ENCODE measurements around the gene FAM219A. TPM values are rescaled to one million over a fixed set of nuclear protein-coding genes. Genes with fewer than 3 reads are reported as not detected.
A peak's percentile ranks its signal among the peaks of the same experiment; 100 is the strongest.

Gene FAM219A
- total RNA-seq, 1 experiment from 2014 or later = 3.7 TPM

- Histone ChIP-seq H3K4me3 (ENCODE audit: low read length) (no peak overlapping the region), H3K79me2 (ENCODE audit: low read length) (no peaks in the 10 kb centered on the region), H3K9me2 (replicated peaks; ENCODE audit: insufficient read depth, low read length) (no peaks in the 10 kb centered on the region), H3K4me1 (ENCODE audit: low read length) (no peaks in the 10 kb centered on the region), H3K9me3 (ENCODE audit: low read length) (no peaks in the 10 kb centered on the region), H3K27me3 (ENCODE audit: low read length) (no peaks in the 10 kb centered on the region), H3K9ac (ENCODE audit: low read length) (no peak overlapping the region), H3K4me2 (ENCODE audit: low read depth, low read length, poor library complexity, severe bottlenecking) (no peak overlapping the region), H2AFZ (ENCODE audit: low read length) (no peak overlapping the region), H3K36me3 (ENCODE audit: insufficient read depth, low read length) (no peaks in the 10 kb centered on the region), H4K20me1 (ENCODE audit: insufficient read depth, low read depth, low read length) (no peaks in the 10 kb centered on the region), H3K27ac (ENCODE audit: low read length) (no peak overlapping the region)
- no peak for DNase-seq
These were observed 71.1 kb downstream of the FAM219A start for GRCh38 chr9:34387239-34387638.

- no peaks in the 10 kb centered on the region for H3K36me3 ChIP-seq (ENCODE audit: insufficient read depth, low read length)
- H3K4me3 ChIP-seq (ENCODE audit: low read length) = no peak overlapping the region
- no peaks in the 10 kb centered on the region for H4K20me1 ChIP-seq (ENCODE audit: insufficient read depth, low read depth, low read length)
- no peak overlapping the region for H3K4me2 ChIP-seq (ENCODE audit: low read depth, low read length, poor library complexity, severe bottlenecking)
- H2AFZ ChIP-seq (ENCODE audit: low read length) = no peak overlapping the region
- H3K4me1 ChIP-seq (ENCODE audit: low read length) = no peaks in the 10 kb centered on the region
- no peaks in the 10 kb centered on the region for H3K79me2 ChIP-seq (ENCODE audit: low read length)
- no peak overlapping the region for H3K27ac ChIP-seq (ENCODE audit: low read length)
- H3K27me3 ChIP-seq (ENCODE audit: low read length) = no peaks in the 10 kb centered on the region
- no peaks in the 10 kb centered on the region for H3K9me2 ChIP-seq (replicated peaks; ENCODE audit: insufficient read depth, low read length)
- H3K9me3 ChIP-seq (ENCODE audit: low read length) = no peaks in the 10 kb centered on the region
- no peak overlapping the region for H3K9ac ChIP-seq (ENCODE audit: low read length)
- no peak for DNase-seq
These were observed 71.7 kb downstream of the FAM219A start for GRCh38 chr9:34386656-34387055.

- Histone ChIP-seq H3K27ac (ENCODE audit: low read length) (no peak overlapping the region), H3K4me2 (ENCODE audit: low read depth, low read length, poor library complexity, severe bottlenecking) (no peak overlapping the region), H3K9ac (ENCODE audit: low read length) (no peak overlapping the region), H3K9me3 (ENCODE audit: low read length) (no peaks in the 10 kb centered on the region), H2AFZ (ENCODE audit: low read length) (no peak overlapping the region), H3K4me3 (ENCODE audit: low read length) (no peak overlapping the region), H4K20me1 (ENCODE audit: insufficient read depth, low read depth, low read length) (no peaks in the 10 kb centered on the region), H3K9me2 (replicated peaks; ENCODE audit: insufficient read depth, low read length) (no peaks in the 10 kb centered on the region), H3K36me3 (ENCODE audit: insufficient read depth, low read length) (no peaks in the 10 kb centered on the region), H3K4me1 (ENCODE audit: low read length) (peaks cover 8% of the 10 kb centered on the region), H3K27me3 (ENCODE audit: low read length) (no peaks in the 10 kb centered on the region), H3K79me2 (ENCODE audit: low read length) (no peaks in the 10 kb centered on the region)
- DNase-seq = no peak
These were observed 72.7 kb downstream of the FAM219A start for GRCh38 chr9:34385561-34386230.

GRCh38 chr9:34384368-34385165 lies 73.8 kb downstream of the FAM219A start:
- H3K9me2 ChIP-seq (replicated peaks; ENCODE audit: insufficient read depth, low read length) = no peaks in the 10 kb centered on the region
- DNase-seq = no peak
- no peak overlapping the region for H3K9ac ChIP-seq (ENCODE audit: low read length)
- H3K79me2 ChIP-seq (ENCODE audit: low read length) = no peaks in the 10 kb centered on the region
- no peak overlapping the region for H2AFZ ChIP-seq (ENCODE audit: low read length)
- H3K27ac ChIP-seq (ENCODE audit: low read length) = no peak overlapping the region
- peaks cover 18% of the 10 kb centered on the region for H3K4me1 ChIP-seq (ENCODE audit: low read length)
- no peaks in the 10 kb centered on the region for H3K9me3 ChIP-seq (ENCODE audit: low read length)
- no peak overlapping the region for H3K4me3 ChIP-seq (ENCODE audit: low read length)
- H4K20me1 ChIP-seq (ENCODE audit: insufficient read depth, low read depth, low read length) = no peaks in the 10 kb centered on the region
- H3K4me2 ChIP-seq (ENCODE audit: low read depth, low read length, poor library complexity, severe bottlenecking) = no peak overlapping the region
- H3K27me3 ChIP-seq (ENCODE audit: low read length) = no peaks in the 10 kb centered on the region
- no peaks in the 10 kb centered on the region for H3K36me3 ChIP-seq (ENCODE audit: insufficient read depth, low read length)

GRCh38 chr9:34383904-34384303 lies 74.5 kb downstream of the FAM219A start:
- H3K4me2 ChIP-seq (ENCODE audit: low read depth, low read length, poor library complexity, severe bottlenecking) = no peak overlapping the region
- no peaks in the 10 kb centered on the region for H4K20me1 ChIP-seq (ENCODE audit: insufficient read depth, low read depth, low read length)
- H3K27ac ChIP-seq (ENCODE audit: low read length) = no peak overlapping the region
- no peak for DNase-seq
- no peaks in the 10 kb centered on the region for H3K27me3 ChIP-seq (ENCODE audit: low read length)
- H3K4me3 ChIP-seq (ENCODE audit: low read length) = no peak overlapping the region
- no peaks in the 10 kb centered on the region for H3K9me2 ChIP-seq (replicated peaks; ENCODE audit: insufficient read depth, low read length)
- peaks cover 21% of the 10 kb centered on the region for H3K4me1 ChIP-seq (ENCODE audit: low read length)
- H2AFZ ChIP-seq (ENCODE audit: low read length) = no peak overlapping the region
- H3K9ac ChIP-seq (ENCODE audit: low read length) = no peak overlapping the region
- no peaks in the 10 kb centered on the region for H3K9me3 ChIP-seq (ENCODE audit: low read length)
- H3K79me2 ChIP-seq (ENCODE audit: low read length) = no peaks in the 10 kb centered on the region
- H3K36me3 ChIP-seq (ENCODE audit: insufficient read depth, low read length) = no peaks in the 10 kb centered on the region

- no peak overlapping the region for H2AFZ ChIP-seq (ENCODE audit: low read length)
- H3K27ac ChIP-seq (ENCODE audit: low read length) = no peak overlapping the region
- no peak overlapping the region for H3K4me2 ChIP-seq (ENCODE audit: low read depth, low read length, poor library complexity, severe bottlenecking)
- no peaks in the 10 kb centered on the region for H3K27me3 ChIP-seq (ENCODE audit: low read length)
- no peak overlapping the region for H3K4me3 ChIP-seq (ENCODE audit: low read length)
- DNase-seq = no peak
- no peaks in the 10 kb centered on the region for H3K36me3 ChIP-seq (ENCODE audit: insufficient read depth, low read length)
- no peaks in the 10 kb centered on the region for H3K9me2 ChIP-seq (replicated peaks; ENCODE audit: insufficient read depth, low read length)
- H3K79me2 ChIP-seq (ENCODE audit: low read length) = no peaks in the 10 kb centered on the region
- H3K4me1 ChIP-seq (ENCODE audit: low read length) = peaks cover 22% of the 10 kb centered on the region
- H4K20me1 ChIP-seq (ENCODE audit: insufficient read depth, low read depth, low read length) = no peaks in the 10 kb centered on the region
- no peak overlapping the region for H3K9ac ChIP-seq (ENCODE audit: low read length)
- no peaks in the 10 kb centered on the region for H3K9me3 ChIP-seq (ENCODE audit: low read length)
These were observed 75.5 kb downstream of the FAM219A start for GRCh38 chr9:34382879-34383278.

GRCh38 chr9:34382054-34382453 lies 76.3 kb downstream of the FAM219A start:
- Histone ChIP-seq H3K4me2 (ENCODE audit: low read depth, low read length, poor library complexity, severe bottlenecking) (no peak overlapping the region), H3K4me1 (ENCODE audit: low read length) (peaks cover 27% of the 10 kb centered on the region), H3K4me3 (ENCODE audit: low read length) (no peak overlapping the region), H3K79me2 (ENCODE audit: low read length) (no peaks in the 10 kb centered on the region), H3K27ac (ENCODE audit: low read length) (no peak overlapping the region), H3K27me3 (ENCODE audit: low read length) (no peaks in the 10 kb centered on the region), H4K20me1 (ENCODE audit: insufficient read depth, low read depth, low read length) (no peaks in the 10 kb centered on the region), H3K9me3 (ENCODE audit: low read length) (no peaks in the 10 kb centered on the region), H3K36me3 (ENCODE audit: insufficient read depth, low read length) (no peaks in the 10 kb centered on the region), H3K9ac (ENCODE audit: low read length) (no peak overlapping the region), H2AFZ (ENCODE audit: low read length) (no peak overlapping the region), H3K9me2 (replicated peaks; ENCODE audit: insufficient read depth, low read length) (no peaks in the 10 kb centered on the region)
- DNase-seq = no peak

GRCh38 chr9:34381323-34381722 lies 77.0 kb downstream of the FAM219A start:
- Histone ChIP-seq H3K9me2 (replicated peaks; ENCODE audit: insufficient read depth, low read length) (no peaks in the 10 kb centered on the region), H3K9ac (ENCODE audit: low read length) (peak overlapping the region; percentile 69), H3K27me3 (ENCODE audit: low read length) (no peaks in the 10 kb centered on the region), H3K36me3 (ENCODE audit: insufficient read depth, low read length) (no peaks in the 10 kb centered on the region), H3K9me3 (ENCODE audit: low read length) (no peaks in the 10 kb centered on the region), H3K4me1 (ENCODE audit: low read length) (peaks cover 30% of the 10 kb centered on the region), H3K79me2 (ENCODE audit: low read length) (no peaks in the 10 kb centered on the region), H3K4me2 (ENCODE audit: low read depth, low read length, poor library complexity, severe bottlenecking) (peak overlapping the region; percentile 89), H2AFZ (ENCODE audit: low read length) (peak overlapping the region; percentile 94; the same call in 1 of the 2 replicates), H4K20me1 (ENCODE audit: insufficient read depth, low read depth, low read length) (no peaks in the 10 kb centered on the region), H3K27ac (ENCODE audit: low read length) (no peak overlapping the region), H3K4me3 (ENCODE audit: low read length) (peak overlapping the region; percentile 71)
- DNase-seq = peak; percentile 58

Data from Karpas-422 (cell line).